H9 (cell line): ENCODE results near the gene DNAJC24. TPM values are rescaled to one million over a fixed set of nuclear protein-coding genes. Genes with fewer than 3 reads are reported as not detected.

ENCODE experiments used
- DNase-seq: peaks from one replicate; pipeline ENCODE4 v3.0.0-alpha.2; 2017
- H2AFZ ChIP-seq: one replicate; pipeline ENCODE4 v1.6.1; 2013; ENCODE audit warnings: mild to moderate bottlenecking, low read length, control low read depth, moderate library complexity
- H2AK5ac ChIP-seq: 2 replicates; pipeline ENCODE4 v1.6.1; 2013; ENCODE audit warnings: low read length, control low read depth, mixed read lengths; ENCODE audit not compliant: insufficient read length
- H2BK120ac ChIP-seq: one replicate; pipeline ENCODE4 v1.6.1; 2013; ENCODE audit warnings: low read depth, mild to moderate bottlenecking, low read length, control low read depth, inconsistent platforms; ENCODE audit not compliant: poor library complexity, severe bottlenecking
- H2BK12ac ChIP-seq: 2 replicates; pipeline ENCODE4 v1.6.1; 2013; ENCODE audit warnings: low read length, control low read depth, mixed read lengths, low read depth; ENCODE audit not compliant: insufficient read length
- H2BK15ac ChIP-seq: 2 replicates; pipeline ENCODE4 v1.6.1; 2013; ENCODE audit warnings: low read depth, low read length, control low read depth
- H2BK20ac ChIP-seq: one replicate; pipeline ENCODE4 v1.6.1; 2013; ENCODE audit warnings: low read depth, mild to moderate bottlenecking, low read length, control low read depth, inconsistent platforms; ENCODE audit not compliant: poor library complexity, severe bottlenecking
- H2BK5ac ChIP-seq: 2 replicates; pipeline ENCODE4 v1.6.1; 2013; ENCODE audit warnings: low read length, control low read depth, mixed read lengths; ENCODE audit not compliant: insufficient read length
- H3K14ac ChIP-seq: 2 replicates; pipeline ENCODE4 v1.6.1; 2013; ENCODE audit warnings: low read length, control low read depth; ENCODE audit not compliant: insufficient read depth
- H3K18ac ChIP-seq: 2 replicates; pipeline ENCODE4 v1.6.1; 2013; ENCODE audit warnings: low read depth, mild to moderate bottlenecking, mixed read lengths, low read length, control low read depth; ENCODE audit not compliant: insufficient read length
- H3K23ac ChIP-seq: 2 replicates; pipeline ENCODE4 v1.6.1; 2013; ENCODE audit warnings: low read length, control low read depth, mixed read lengths, low read depth; ENCODE audit not compliant: insufficient read length
- H3K23me2 ChIP-seq: 2 replicates; pipeline ENCODE4 v1.6.1; 2013; ENCODE audit warnings: low read depth, mild to moderate bottlenecking, mixed read lengths, low read length, control low read depth; ENCODE audit not compliant: insufficient read length, poor library complexity, severe bottlenecking
- H3K27ac ChIP-seq: 2 replicates; pipeline ENCODE4 v1.5.1; 2013; ENCODE audit warnings: low read length, control low read depth, mixed read lengths, low read depth; ENCODE audit not compliant: insufficient read length
- H3K27me3 ChIP-seq: 2 replicates; pipeline ENCODE4 v1.6.1; 2013; ENCODE audit warnings: low read length, control low read depth, inconsistent platforms; ENCODE audit not compliant: insufficient read depth
- H3K4ac ChIP-seq: 2 replicates; pipeline ENCODE4 v1.6.1; 2013; ENCODE audit warnings: low read depth, mild to moderate bottlenecking, control low read depth, inconsistent platforms, low read length, moderate library complexity
- H3K4me1 ChIP-seq: 2 replicates; pipeline ENCODE4 v1.6.1; 2013; ENCODE audit warnings: low read length, control low read depth, inconsistent platforms; ENCODE audit not compliant: insufficient read depth
- H3K4me2 ChIP-seq: 2 replicates; pipeline ENCODE4 v1.6.1; 2013; ENCODE audit warnings: low read length, control low read depth, mixed read lengths; ENCODE audit not compliant: insufficient read length, insufficient read depth
- H3K56ac ChIP-seq: 2 replicates; pipeline ENCODE4 v1.6.1; 2013; ENCODE audit warnings: low read depth, mild to moderate bottlenecking, mixed read lengths, low read length, control low read depth; ENCODE audit not compliant: insufficient read length
- H3K79me1 ChIP-seq: 2 replicates; pipeline ENCODE4 v1.6.1; 2013; ENCODE audit warnings: low read depth, mild to moderate bottlenecking, moderate library complexity, low read length, control low read depth, inconsistent platforms; ENCODE audit not compliant: insufficient read depth, poor library complexity, severe bottlenecking
- H3K79me2 ChIP-seq: 2 replicates; pipeline ENCODE4 v1.6.1; 2013; ENCODE audit warnings: low read length, control low read depth, inconsistent platforms; ENCODE audit not compliant: insufficient read depth
- H3K9ac ChIP-seq: 2 replicates; pipeline ENCODE4 v1.6.1; 2013; ENCODE audit warnings: low read length, control low read depth, mixed read lengths; ENCODE audit not compliant: insufficient read length; ENCODE audit errors: extremely low read depth
- H3K9me3 ChIP-seq: one replicate; pipeline ENCODE4 v1.6.1; 2013; ENCODE audit warnings: low read depth, low read length, inconsistent platforms; ENCODE audit not compliant: control insufficient read depth
- H3T11ph ChIP-seq: one replicate; pipeline ENCODE4 v1.6.1; 2013; ENCODE audit warnings: mild to moderate bottlenecking, low read length, control low read depth, inconsistent platforms
- H4K20me1 ChIP-seq: one replicate; pipeline ENCODE4 v1.6.1; 2013; ENCODE audit not compliant: control insufficient read depth, insufficient read length, insufficient read depth
- H4K5ac ChIP-seq: 2 replicates; pipeline ENCODE4 v1.6.1; 2013; ENCODE audit warnings: low read depth, mild to moderate bottlenecking, mixed read lengths, low read length, control low read depth; ENCODE audit not compliant: insufficient read length
- H4K8ac ChIP-seq: replicated peaks from 2 replicates; pipeline ENCODE4 v1.6.1; 2013; ENCODE audit warnings: low read length, control low read depth, mixed read lengths, low read depth; ENCODE audit not compliant: insufficient read length
- H4K91ac ChIP-seq: 2 replicates; pipeline ENCODE4 v1.6.1; 2013; ENCODE audit warnings: low read depth, mild to moderate bottlenecking, moderate library complexity, mixed read lengths, low read length, control low read depth; ENCODE audit not compliant: insufficient read length
- H3K27ac Mint-ChIP-seq, 3 experiments: 2 replicates in 2 of 3; 3 replicates in 1 of 3; pipeline ENCODE4 v1.8.0; 2020 to 2021; ENCODE audit warnings: mixed read lengths in 3 of 3, mild to moderate bottlenecking in 1 of 3, moderate library complexity in 1 of 3
- H3K27me3 Mint-ChIP-seq: 2 replicates; pipeline ENCODE4 v1.8.0; 2021; ENCODE audit warnings: low read depth, mild to moderate bottlenecking, moderate library complexity, mixed read lengths
- H3K36me3 Mint-ChIP-seq, 3 experiments: 2 replicates in 2 of 3; 3 replicates in 1 of 3; pipeline ENCODE4 v1.8.0; 2020 to 2021; ENCODE audit warnings: low read depth in 3 of 3, mixed read lengths in 3 of 3; ENCODE audit not compliant: insufficient read depth in 1 of 3
- H3K4me1 Mint-ChIP-seq, 2 experiments: 2 replicates each; pipeline ENCODE4 v1.8.0; 2020; ENCODE audit warnings: mixed read lengths in 2 of 2
- H3K4me3 Mint-ChIP-seq, 2 experiments: 2 replicates in 1 of 2; 3 replicates in 1 of 2; pipeline ENCODE4 v1.8.0; 2020 to 2021; ENCODE audit warnings: mild to moderate bottlenecking in 2 of 2, mixed read lengths in 2 of 2, moderate library complexity in 1 of 2
- H3K9me3 Mint-ChIP-seq, 2 experiments: 2 replicates in 1 of 2; 3 replicates in 1 of 2; pipeline ENCODE4 v1.8.0; 2020; ENCODE audit warnings: mild to moderate bottlenecking in 2 of 2, mixed read lengths in 2 of 2, moderate library complexity in 1 of 2
- WGBS: extraction: QIAGEN DNeasy Blood & Tissue Kit; methylation state at CpG from one replicate; pipeline ENCODE4 v1.1.7; 2013; ENCODE audit warnings: missing lambda C conversion rate, low lambda C conversion rate, mixed read lengths; ENCODE audit not compliant: insufficient read length; ENCODE audit errors: extremely low coverage; 5-methylcytosine and 5-hydroxymethylcytosine counted together
- total RNA-seq: library from RNA; stranded (reverse); gene quantifications from 2 replicates; pipeline ENCODE4 v1.2.1, GENCODE V29; 2021
- TF ChIP-seq, protein P1 (sequence below): fragments of 200-600 bp; sonication (generic); conservative IDR thresholded peaks from 3 replicates; pipeline ENCODE4 v1.8.0; 2021; ENCODE audit warnings: antibody characterized with exemption, mild to moderate bottlenecking

The DNAJC24 gene
- total RNA-seq, 1 experiment from 2014 or later, result 16.7 TPM

DNA sequence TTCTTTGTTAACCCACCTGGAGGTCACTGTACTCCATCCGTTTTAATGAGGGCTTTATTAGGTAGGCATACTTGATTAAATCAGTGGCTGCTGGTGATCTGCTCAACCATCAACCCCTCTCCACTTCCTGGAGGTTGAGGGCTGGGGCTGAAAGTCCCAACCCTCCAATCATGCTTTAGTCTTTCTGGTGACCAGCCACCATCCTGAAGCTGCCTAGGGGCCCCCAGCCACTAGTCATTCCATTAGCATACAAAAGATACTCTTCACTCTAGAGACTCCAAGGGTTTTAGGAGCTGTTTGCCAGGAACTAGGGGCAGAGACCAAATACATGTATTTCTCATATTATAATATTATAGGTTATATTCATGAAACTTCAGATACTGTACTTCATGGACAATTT, 13.5 kb downstream of the DNAJC24 start:
- H2AFZ ChIP-seq, result no peak overlapping the region

More for the DNA sequence above, 13.5 kb downstream of the DNAJC24 start:
- no peak overlapping the region for H3K27ac Mint-ChIP-seq
- H3K4me1 ChIP-seq, result no peaks in the 10 kb centered on the region
- H2BK20ac ChIP-seq, result no peak overlapping the region
- H2AK5ac ChIP-seq, result no peak overlapping the region
- H2BK120ac ChIP-seq, result no peak overlapping the region
- no peak overlapping the region for H3K56ac ChIP-seq
- H3K23me2 ChIP-seq, result no peaks in the 10 kb centered on the region
- no peak overlapping the region for H3K4me3 Mint-ChIP-seq
- H3K79me1 ChIP-seq, result no peaks in the 10 kb centered on the region
- no peak overlapping the region for H3K4me2 ChIP-seq
- no peak overlapping the region for H2BK12ac ChIP-seq
- no peak overlapping the region for H2BK5ac ChIP-seq
- H3K27ac ChIP-seq, result no peak overlapping the region
- no peak overlapping the region for H4K91ac ChIP-seq
- H3K4me1 Mint-ChIP-seq, result peaks cover 10 to 12% of the 10 kb centered on the region in 2 experiments
- no peak overlapping the region for H3K9ac ChIP-seq
- no peaks in the 10 kb centered on the region for H3K27me3 Mint-ChIP-seq
- no peak overlapping the region for H4K8ac ChIP-seq
- no peak overlapping the region for H3K23ac ChIP-seq
- no peak overlapping the region for H3K18ac ChIP-seq
- H3K14ac ChIP-seq, result no peak overlapping the region
- H3K4ac ChIP-seq, result no peak overlapping the region
- DNase-seq, result no peak
- no peaks in the 10 kb centered on the region for H3K27me3 ChIP-seq
- WGBS, result no CpG with 5 or more reads among the region's 1 CpG
- no peak overlapping the region for H4K5ac ChIP-seq
- peaks cover 0 to 5% of the 10 kb centered on the region in 2 experiments; a peak in 2 of 5 replicates for H3K9me3 Mint-ChIP-seq
- no peaks in the 10 kb centered on the region for H3K9me3 ChIP-seq
- no peaks in the 10 kb centered on the region for H4K20me1 ChIP-seq
- H3K79me2 ChIP-seq, result no peaks in the 10 kb centered on the region
- H3K36me3 Mint-ChIP-seq, result peaks cover 12 to 27% (median 15%) of the 10 kb centered on the region in 3 experiments
- TF ChIP-seq, protein P1, sequence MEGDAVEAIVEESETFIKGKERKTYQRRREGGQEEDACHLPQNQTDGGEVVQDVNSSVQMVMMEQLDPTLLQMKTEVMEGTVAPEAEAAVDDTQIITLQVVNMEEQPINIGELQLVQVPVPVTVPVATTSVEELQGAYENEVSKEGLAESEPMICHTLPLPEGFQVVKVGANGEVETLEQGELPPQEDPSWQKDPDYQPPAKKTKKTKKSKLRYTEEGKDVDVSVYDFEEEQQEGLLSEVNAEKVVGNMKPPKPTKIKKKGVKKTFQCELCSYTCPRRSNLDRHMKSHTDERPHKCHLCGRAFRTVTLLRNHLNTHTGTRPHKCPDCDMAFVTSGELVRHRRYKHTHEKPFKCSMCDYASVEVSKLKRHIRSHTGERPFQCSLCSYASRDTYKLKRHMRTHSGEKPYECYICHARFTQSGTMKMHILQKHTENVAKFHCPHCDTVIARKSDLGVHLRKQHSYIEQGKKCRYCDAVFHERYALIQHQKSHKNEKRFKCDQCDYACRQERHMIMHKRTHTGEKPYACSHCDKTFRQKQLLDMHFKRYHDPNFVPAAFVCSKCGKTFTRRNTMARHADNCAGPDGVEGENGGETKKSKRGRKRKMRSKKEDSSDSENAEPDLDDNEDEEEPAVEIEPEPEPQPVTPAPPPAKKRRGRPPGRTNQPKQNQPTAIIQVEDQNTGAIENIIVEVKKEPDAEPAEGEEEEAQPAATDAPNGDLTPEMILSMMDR, result no peak
- no peak overlapping the region for H3T11ph ChIP-seq
- no peak overlapping the region for H2BK15ac ChIP-seq
